Endometrial microvascular endothelial cells (primary cell): ENCODE measurements around the gene ARL6. TPM values are rescaled to one million over a fixed set of nuclear protein-coding genes. Genes with fewer than 3 reads are reported as not detected.

Experiments used
- in situ Hi-C: cut with HindIII; loops from 2 replicates; pipeline ENCODE4 v1.10.0; 2017; ENCODE audit warnings: low sequenced_read_pairs, low pct_unique_long_range_greater_than_20kb; ENCODE audit errors: inconsistent ontology term
- total RNA-seq: library from RNA; depleted of rRNA; stranded (reverse); fragments of >200 nt; gene quantifications from one replicate; pipeline ENCODE4 v1.2.3, GENCODE V29; 2015; ENCODE audit errors: inconsistent ontology term

Gene ARL6, protein sequence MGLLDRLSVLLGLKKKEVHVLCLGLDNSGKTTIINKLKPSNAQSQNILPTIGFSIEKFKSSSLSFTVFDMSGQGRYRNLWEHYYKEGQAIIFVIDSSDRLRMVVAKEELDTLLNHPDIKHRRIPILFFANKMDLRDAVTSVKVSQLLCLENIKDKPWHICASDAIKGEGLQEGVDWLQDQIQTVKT
- 5.1 TPM for total RNA-seq

DNA sequence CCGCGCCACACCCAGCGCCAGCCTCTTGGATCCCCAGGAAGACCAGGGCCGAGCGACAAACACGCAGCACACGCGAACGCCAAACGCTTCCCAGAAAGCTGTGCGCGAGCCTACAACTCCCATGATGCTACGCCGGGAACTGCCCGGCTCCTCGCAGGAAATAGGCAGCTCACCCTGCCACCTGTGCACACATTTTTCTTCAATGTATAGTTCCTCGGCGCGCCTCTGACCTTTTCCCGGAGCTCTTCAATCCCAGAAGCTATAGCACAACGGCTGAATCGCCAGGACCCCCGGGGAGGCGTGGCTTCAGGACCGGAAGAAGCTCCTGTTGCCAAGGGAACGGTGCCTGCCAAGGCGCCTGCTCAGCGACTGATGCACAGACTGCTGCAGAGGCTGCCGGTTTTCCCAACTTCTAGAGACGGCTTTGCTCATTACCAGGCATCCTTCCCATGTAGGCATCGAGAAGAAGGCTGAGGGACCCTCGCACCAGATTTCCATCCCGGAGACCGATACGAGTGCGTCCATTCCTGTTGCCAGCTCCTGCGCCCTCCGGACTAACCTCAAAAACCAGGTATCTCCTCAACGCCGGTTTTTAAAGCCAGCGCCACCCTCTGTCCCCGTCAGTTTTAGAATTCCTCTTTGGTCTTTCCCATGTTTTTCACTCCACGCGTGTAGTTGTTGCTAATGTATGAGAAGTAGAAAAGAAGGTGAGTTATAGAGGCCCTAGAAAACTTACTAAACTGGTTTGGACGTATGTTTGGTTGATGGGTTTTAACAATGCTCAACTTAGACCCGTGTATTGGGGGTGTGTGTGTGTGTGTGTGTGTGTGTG, at the start of gene ARL6:
ARL6 (plus strand) TSS at position 352 of the 832 bp plus-strand sequence. CDS start 3,350 bp downstream, outside the sequence.
- in situ Hi-C loops = no loop called here

DNA sequence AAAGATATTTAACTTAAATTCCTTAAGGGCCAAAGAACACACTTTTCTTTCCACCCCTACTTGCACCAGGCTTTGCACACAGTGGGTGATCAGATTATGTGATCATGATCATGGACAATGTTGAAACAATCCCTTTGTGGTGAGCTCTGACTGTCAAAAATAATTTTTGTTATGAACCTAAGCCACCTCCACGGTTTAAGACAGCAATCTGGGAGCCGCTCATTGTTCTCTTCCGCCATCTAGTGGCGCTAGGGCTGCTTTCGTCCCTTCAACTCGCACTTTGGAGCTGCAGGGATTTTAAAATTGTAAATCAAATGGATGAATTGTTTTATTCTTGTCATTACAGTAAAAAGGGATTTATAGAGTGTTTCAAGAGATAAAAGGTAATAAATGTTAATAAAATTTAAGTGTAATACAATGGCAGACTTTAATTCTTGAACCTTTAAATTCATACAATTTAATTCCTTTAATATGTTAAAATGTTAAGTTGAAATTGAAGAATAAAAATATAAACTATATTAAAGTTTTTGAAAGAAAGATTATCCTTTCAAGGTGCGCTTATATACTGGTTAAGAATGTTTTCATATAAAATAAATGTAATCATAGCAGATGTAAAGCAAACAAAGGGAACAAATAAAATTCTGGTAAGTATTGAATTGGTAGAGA, 45.3 kb upstream of the ARL6 start:
- in situ Hi-C loops = no loop called here

DNA sequence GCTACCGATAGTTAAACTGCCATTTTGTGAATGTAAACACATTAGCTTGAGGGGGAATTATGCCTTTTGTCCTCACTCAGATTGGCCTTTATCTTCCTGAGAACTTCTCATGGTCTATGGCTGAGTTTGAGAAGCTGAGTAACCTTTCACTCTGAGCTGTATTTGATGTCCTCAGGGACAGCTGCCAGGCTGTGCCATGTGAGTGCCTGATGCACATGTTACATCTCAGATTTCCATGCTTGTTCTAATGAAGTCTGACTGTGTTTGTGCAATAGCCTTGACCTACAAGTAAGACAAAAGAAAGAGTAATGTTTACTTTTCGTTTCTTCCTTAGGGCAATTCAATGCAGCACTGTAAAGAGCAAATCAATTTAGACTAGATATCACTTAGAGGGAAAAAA, 44.1 kb upstream of the ARL6 start:
- in situ Hi-C loops = no loop called here

DNA sequence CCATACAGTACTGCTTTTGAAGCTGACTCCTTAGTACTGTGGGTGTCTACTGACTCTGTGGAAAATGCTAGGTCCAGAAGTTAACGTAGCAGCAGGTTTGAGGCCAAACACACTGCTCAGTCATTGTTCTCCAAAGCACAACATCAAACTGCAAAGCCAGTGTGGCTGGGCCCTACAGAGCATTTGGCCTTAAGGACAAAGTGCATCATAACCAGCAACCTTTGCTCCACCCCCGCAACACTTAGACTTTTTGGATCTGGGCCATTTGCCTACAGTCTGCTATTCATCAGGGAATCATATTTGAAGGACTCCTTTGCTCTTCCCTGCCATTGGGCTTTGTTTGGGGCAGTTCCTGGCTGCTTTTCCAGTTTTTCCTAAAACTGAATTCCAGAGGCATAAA, 43.1 kb upstream of the ARL6 start:
- in situ Hi-C loops = no loop called here

DNA sequence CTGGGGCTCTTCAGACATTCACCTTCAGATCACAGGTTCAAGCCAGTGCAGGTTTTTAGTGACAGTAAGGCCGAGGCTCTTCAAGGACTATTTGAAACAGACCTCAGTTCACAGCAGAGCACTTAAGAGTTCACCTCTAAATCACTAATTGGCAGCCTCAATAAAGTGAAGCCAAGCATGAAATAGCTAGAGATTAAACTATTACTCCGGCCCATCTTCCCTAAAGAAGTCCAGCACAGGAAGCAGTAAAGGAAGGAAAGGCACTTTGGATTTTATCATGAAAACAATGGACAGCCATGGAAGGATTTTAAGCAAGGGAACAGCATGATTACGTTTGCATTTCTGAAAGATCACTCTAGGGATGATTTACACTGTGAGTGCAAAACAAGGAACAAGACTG, 27.6 kb upstream of the ARL6 start:
- in situ Hi-C loops = no loop called here

DNA sequence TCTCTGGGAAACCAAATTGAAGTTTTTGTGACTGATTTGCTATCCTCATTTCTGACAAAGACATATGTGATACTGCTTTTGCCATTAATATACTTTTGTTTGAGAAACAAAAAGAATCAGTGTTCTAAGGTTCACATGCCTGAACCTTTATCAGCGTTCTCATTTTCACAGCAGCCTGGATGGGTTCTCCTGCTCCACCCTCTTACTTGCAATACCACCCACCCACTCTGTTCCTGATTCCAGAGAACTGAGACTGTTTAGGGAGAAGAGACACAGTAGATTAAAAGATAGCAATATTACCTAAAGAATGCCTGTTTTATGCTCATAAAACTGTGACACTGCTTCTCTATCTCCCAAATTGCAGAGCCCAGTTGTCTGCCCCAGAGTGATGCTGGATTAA, 25.8 kb upstream of the ARL6 start:
- in situ Hi-C loops = no loop called here

DNA sequence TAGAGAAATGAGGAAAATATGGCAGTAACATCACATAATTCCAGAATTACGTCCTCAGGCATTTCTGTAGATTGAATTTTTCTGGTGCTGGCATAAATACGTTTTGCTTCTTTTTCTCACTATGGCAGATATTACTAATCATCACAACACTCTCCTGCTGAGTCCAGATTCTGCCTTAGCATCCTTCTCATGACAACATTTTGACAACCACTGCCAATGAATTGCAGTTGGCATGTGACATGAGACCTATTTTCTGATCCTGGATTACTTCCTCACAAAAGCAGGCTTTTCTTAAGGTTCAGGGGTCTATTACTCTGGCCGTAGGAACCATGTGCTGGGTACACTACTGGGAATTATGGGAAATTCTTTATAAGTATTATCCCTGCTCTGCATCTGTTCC, 22.5 kb upstream of the ARL6 start:
- in situ Hi-C loops = no loop called here

DNA sequence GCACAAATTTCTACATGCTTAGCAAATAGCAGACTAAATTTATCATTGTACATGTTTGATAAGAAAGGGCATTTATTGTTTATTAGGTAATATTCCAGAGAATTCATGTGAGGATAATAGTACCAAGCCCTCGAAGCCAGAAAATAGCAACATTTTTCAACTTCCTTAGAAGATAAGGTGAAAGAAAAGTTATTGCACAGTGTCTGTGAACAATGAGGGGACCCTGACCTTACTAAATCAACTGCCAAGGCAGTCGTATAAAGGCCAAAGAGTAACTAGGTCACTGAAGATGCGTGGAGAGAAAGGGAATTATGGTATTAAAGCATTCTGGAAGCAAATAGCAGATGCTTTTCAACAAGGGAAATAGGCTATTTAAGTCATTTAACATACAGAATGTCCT, 20.3 kb upstream of the ARL6 start:
- in situ Hi-C loops = no loop called here

DNA sequence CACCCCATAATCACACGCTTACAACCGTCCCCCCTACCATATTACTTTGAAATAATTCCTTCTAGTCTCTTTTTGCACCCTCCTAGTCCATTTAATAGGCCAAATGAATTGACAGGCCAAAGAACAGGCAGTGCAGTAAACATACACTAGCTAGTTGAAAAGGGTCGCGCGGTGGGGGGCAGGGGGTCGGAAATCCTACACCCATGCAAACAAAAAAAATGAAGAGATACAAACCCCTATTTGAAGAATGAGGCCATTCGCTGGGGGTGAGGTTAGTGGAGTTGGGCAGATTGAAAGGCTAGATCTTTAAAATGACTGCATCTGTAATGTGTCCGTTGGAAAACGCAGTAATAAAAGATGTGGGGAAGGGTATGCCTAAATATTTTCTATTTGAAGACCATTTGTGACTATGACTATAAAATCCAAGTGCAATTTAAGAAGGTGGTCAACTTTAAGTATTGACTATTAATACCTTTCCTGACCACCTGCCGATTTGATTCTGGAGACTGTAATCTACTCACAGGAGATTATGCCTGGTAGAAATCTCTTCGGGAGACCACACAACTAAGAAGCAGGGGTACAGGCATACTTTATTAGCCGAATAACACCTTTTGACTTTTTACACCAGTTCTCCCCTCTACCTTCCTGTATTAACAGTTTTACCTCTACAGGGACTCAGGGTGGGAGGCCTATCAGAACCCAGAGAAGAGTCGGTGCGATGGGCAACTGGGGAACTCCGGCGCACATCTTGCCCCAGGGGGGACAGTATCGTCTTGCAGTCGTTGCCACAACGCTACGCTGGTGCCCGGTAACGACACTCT, 762 bp upstream of the ARL6 start:
- in situ Hi-C loops = no loop called here

DNA sequence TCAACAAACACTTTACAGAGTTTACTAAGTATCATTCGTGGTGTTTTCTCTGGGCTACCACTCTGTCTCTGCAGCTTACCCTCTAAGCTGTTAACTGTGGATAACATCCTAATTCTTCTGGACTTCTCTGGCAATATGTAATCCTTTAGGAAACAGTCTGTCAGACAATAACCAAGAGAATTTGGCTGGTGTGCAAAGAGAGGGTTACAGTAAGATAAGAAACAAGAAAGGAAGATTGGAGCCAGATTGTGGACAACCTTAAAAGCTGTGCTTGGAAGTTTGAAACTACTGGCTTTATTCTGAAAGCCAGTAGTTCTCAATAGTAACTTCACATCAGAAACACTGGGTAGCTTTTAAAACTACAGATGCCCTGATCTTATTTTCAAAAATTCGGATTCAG, 778 bp downstream of the ARL6 start:
- in situ Hi-C loops = no loop called here

DNA sequence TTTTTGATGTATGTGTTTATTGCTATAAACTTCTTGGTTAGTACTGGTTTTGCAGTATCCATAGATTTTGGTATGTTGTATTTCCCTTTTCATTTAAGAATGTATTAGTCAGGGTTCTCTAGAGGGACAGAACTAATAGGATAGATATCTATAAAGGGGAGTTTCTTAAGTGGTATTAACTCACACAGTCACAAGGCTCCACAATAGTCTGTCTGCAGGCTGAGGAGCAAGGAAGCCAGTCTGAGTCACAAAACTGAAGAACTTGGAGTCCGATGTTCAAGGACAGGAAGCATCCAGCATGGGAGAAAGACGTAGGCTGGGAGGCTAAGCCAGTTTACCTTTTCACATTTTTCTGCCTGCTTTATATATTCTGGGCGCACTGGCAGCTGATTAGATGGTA, 8.4 kb downstream of the ARL6 start:
- in situ Hi-C loops = no loop called here

DNA sequence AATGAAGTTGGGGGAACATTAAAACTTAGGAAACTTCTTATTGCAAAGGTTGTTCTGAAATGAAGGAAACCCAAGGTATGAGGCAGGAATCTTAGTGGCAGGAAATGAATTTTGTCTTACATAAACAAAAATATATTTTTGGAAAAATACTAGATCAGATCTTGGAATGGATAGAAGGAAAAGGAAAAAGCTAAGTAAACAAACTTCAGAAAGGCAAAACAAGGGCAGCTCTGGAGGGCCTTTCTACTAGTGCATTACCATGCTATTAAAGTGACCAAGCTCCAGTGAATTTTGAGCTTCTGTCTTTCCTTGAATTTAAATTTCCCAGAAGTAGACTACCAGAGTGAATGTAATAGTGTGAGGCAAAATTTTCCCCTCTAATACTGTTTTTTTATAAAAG, 13.6 kb downstream of the ARL6 start:
- in situ Hi-C loops = no loop called here

DNA sequence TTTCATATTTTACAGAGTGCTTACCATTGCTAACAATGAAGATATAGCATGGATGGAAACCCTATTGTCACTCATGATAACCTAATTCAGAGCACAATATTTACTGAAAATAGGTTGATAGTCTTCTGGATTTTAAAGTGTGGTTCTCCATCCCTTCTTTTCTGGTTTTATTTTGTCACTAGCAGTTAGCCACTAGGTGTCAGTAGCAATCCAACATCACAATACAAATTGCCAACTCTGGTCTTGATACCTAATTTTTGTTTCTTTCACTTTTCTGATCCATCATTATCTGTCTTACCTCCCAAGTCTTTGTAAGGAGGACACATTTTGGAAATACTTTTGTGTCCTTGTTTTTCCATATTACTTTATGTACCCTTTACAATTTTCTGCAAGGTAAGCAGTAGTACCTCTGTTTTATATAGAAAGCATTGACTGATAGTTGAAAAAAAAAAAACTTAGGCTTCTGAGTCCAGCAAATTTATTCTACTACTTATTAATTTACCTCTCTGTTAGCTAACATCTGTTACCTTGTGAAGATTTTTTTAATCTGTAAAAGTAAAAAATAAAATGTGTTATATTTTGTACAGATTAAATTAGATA, 29.0 kb downstream of the ARL6 start:
- in situ Hi-C loops = no loop called here

DNA sequence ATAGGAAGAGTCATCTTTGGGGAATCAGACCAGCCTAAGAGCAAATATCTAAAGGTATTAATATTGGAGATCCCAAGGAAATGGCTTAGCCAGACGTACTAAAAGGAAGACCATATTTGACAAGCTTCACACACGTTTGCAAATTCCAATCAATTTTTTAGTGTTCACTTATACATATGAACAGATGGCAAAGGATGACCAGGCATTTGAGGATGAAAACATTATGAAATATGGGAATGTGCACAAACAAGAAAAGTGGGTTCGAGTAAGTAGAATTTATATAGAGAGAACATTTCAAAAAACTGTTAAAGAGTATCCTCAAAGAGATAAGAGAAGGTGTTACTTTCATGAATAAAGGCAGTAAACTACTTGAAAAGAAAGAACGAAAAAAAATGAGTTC, 31.4 kb downstream of the ARL6 start:
- in situ Hi-C loops = no loop called here

DNA sequence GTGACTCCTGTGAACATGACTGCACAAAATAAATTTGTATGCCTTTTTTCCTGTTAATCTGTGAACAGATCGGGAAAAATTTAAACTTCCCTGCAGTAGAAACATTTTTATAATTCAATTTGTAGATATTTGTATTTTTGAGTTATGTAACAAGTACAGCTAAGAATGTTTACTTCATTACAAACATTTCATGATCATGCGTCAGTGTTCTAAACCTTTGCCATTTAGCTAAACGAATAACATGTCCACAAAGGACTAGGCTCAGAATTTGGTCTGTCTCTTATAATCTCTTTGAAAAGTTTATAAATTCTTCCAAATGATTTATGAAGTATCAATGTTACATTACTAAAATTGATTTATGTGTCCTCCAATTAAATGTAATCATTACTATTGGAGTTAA, 39.9 kb downstream of the ARL6 start:
- in situ Hi-C loops = loop anchor here (25.0 kb wide), 1 partner anchor 208 kb away; no protein-coding TSS in a partner anchor

DNA sequence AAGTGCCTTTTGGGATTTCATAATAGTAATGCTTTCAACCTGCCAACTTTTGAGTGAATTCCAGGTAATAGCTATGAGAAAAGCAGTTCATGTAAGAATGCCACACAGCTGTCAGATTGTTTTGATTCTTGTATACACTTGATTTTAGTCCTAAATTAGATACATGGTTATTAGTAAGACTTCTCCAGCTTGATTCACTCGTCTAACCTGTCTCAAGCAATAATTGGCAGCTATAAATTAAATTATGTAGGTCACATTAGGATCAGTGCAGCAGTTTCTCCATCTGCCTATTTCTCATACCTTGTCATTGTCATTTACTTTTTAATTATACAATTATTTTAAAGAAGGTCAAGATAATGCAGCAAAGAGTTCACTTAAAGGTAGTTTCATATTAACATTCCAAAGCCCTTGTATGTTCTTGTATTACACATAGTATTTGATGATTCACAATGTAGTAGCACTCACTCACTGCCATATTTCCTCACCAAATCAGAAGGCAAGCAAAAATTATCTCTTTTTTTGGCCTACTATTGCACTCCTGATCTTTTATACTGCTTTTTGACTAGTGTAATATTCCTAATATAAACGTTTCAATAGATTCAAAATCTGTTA, 46.3 kb downstream of the ARL6 start:
- in situ Hi-C loops = loop anchor here (25.0 kb wide), 1 partner anchor 201 kb away; no protein-coding TSS in a partner anchor

DNA sequence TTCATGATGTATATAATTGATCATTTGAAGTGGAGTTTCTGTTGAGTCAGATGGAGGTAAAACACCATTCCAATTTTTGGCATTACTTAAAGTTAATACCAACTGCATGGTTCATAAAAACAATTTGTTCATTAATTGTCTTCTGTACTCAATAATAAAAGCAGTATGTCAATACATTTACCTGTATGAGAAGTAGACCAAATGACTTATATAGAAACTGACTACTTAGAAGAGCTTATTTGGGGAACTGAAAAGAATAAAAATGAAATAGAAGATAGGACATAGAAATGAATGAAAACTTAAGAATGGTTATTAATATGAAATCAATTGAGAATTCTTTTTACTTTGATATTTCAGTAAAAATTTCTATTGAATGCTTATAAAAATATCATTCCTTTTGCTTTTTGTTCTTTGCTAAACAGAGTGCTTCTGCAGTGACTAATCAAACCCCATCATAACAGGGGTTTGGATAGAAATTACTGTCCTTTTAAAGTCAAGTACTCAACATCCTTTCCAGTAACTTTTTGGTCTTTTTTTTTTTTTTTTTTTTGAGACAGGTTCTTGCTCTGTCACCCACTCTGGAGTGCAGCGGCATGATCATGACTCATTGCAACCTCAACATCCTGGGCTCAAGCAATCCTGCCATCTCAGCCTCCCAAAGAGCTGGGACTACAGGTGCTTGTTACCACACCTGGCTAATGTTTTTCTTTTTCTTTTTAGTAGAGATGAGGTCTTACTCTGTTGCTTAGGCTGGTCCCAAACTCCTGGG, 50.8 kb downstream of the ARL6 start:
- in situ Hi-C loops = loop anchor here (25.0 kb wide), 1 partner anchor 197 kb away; no protein-coding TSS in a partner anchor

DNA sequence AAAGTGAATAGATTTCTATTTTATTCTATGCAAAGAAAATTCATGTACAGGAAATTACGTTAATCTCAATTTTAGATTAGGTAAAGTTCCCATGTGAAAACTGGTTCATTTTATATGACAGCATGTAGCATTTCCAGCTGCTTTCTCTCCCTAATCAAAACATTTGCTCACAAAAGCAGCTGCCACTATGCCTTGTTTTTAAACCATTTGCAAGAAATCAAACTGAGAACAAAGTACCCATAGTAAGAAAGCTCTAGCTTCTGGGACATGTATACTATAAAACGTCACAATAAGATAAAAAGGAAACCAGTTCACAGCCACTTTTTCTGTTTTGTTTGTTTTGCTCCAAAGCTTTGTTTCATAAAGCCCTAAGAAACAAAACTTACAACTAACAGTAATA, 52.3 kb downstream of the ARL6 start:
- in situ Hi-C loops = loop anchor here (25.0 kb wide), 1 partner anchor 195 kb away; no protein-coding TSS in a partner anchor
